Thyroid gland (tissue), 4 donors: ENCODE data around the gene MAML3.

Source experiments
- CTCF ChIP-seq, 6 experiments: fragments of 200-600 bp in 3 of 6; fragments of 450-650 bp in 3 of 6; sonication (generic) in 3 of 6; IDR thresholded peaks; one replicate each; pipeline ENCODE4 v1.5.1; 2016 to 2019; ENCODE audit warnings: antibody characterized with exemption in 6 of 6, mild to moderate bottlenecking in 2 of 6, inconsistent platforms in 1 of 6, moderate library complexity in 1 of 6
- POLR2A ChIP-seq, 2 donors: fragments of 450-650 bp; IDR thresholded peaks; one replicate each; pipeline ENCODE4 v1.6.1; 2017; ENCODE audit warnings: antibody characterized with exemption in 2 of 2, mild to moderate bottlenecking in 2 of 2, moderate library complexity in 1 of 2

GRCh38 chr4:140185412-140186081, 31.6 kb upstream of the MAML3 start:
- no peak for TF ChIP-seq CTCF (IDR thresholded peaks at IDR 0.05)
- no peak for TF ChIP-seq POLR2A (IDR thresholded peaks at IDR 0.05)
